Naive thymus-derived CD4-positive, alpha-beta T cell (primary cell): Measurements from ENCODE around the gene OSBP2. TPM values are rescaled to one million over a fixed set of nuclear protein-coding genes. Genes with fewer than 3 reads are reported as not detected.
"Not testable (repeated sequence)": the region's sequence is repeated elsewhere in the genome, so short reads cannot be mapped to it uniquely, and the experiment has no call there.

Source experiments
- ATAC-seq: fragments of 150-1000 bp; cut with Tn5 transposase; 2 replicates; pipeline ENCODE4 v1.10.0; 2021; ENCODE audit warnings: mild to moderate bottlenecking, moderate library complexity
- CTCF ChIA-PET: fragments of 350-600 bp; sonication (Branson Sonifier 250); formaldehyde crosslinking; loops from one replicate; lab custom pipeline; 2021; ENCODE audit warnings: antibody characterized with exemption; lab: Charles Lee
- POLR2A ChIA-PET: fragments of 350-600 bp; sonication (Branson Sonifier 250); formaldehyde crosslinking; loops from one replicate; lab custom pipeline; 2021; ENCODE audit warnings: antibody characterized with exemption, inconsistent platforms; lab: Charles Lee
- DNase-seq, 9 donors: peaks; one replicate each; pipeline versions ENCODE4 v3.0.0 to v3.0.0-alpha.2; 2020 to 2022; ENCODE audit warnings: mixed read lengths in 1 of 9
- H3K27ac ChIP-seq: one replicate; pipeline ENCODE4 v1.7.0; 2013; ENCODE audit warnings: mild to moderate bottlenecking, low read depth, low read length, moderate library complexity
- H3K27me3 ChIP-seq, 2 donors: one replicate each; pipeline ENCODE4 v1.7.0; 2013; ENCODE audit warnings: low read length in 2 of 2, mild to moderate bottlenecking in 2 of 2, moderate library complexity in 2 of 2; ENCODE audit not compliant: control insufficient read depth in 2 of 2, insufficient read depth in 2 of 2
- H3K36me3 ChIP-seq, 3 experiments: 1 replicate in 2 of 3; 2 replicates in 1 of 3; pipeline ENCODE4 v1.7.0; 2013; ENCODE audit warnings: low read length in 3 of 3, mild to moderate bottlenecking in 3 of 3, moderate library complexity in 1 of 3; ENCODE audit not compliant: insufficient read depth in 3 of 3, control insufficient read depth in 2 of 3
- H3K4me1 ChIP-seq, 2 donors: one replicate each; pipeline ENCODE4 v1.7.0; 2013; ENCODE audit warnings: low read length in 2 of 2, mild to moderate bottlenecking in 2 of 2, moderate library complexity in 1 of 2; ENCODE audit not compliant: control insufficient read depth in 2 of 2, insufficient read depth in 2 of 2
- H3K4me3 ChIP-seq: 2 replicates; pipeline ENCODE4 v1.7.0; 2013; ENCODE audit warnings: mild to moderate bottlenecking, low read length
- H3K9me3 ChIP-seq, 3 experiments: 1 replicate in 2 of 3; 2 replicates in 1 of 3; pipeline ENCODE4 v1.7.0; 2013; ENCODE audit warnings: low read length in 3 of 3; ENCODE audit not compliant: control insufficient read depth in 2 of 3
- H3K27ac Mint-ChIP-seq, 9 donors: one replicate each; pipeline ENCODE4 v1.8.0; 2020 to 2022; ENCODE audit warnings: mixed read lengths in 9 of 9, mild to moderate bottlenecking in 8 of 9, moderate library complexity in 5 of 9, inconsistent platforms in 2 of 9
- H3K27me3 Mint-ChIP-seq, 5 donors: one replicate each; pipeline ENCODE4 v1.8.0; 2021 to 2022; ENCODE audit warnings: mixed read lengths in 5 of 5, mild to moderate bottlenecking in 1 of 5
- H3K36me3 Mint-ChIP-seq, 5 donors: one replicate each; pipeline ENCODE4 v1.8.0; 2020 to 2022; ENCODE audit warnings: mixed read lengths in 5 of 5, mild to moderate bottlenecking in 3 of 5, inconsistent platforms in 1 of 5
- H3K4me1 Mint-ChIP-seq, 7 donors: one replicate each; pipeline ENCODE4 v1.8.0; 2020 to 2022; ENCODE audit warnings: mixed read lengths in 7 of 7, mild to moderate bottlenecking in 3 of 7, inconsistent platforms in 1 of 7
- H3K4me3 Mint-ChIP-seq, 10 donors: one replicate each; pipeline ENCODE4 v1.8.0; 2020 to 2022; ENCODE audit warnings: mild to moderate bottlenecking in 10 of 10, mixed read lengths in 10 of 10, moderate library complexity in 6 of 10, inconsistent platforms in 2 of 10
- H3K9me3 Mint-ChIP-seq, 11 donors: one replicate each; pipeline ENCODE4 v1.8.0; 2020 to 2022; ENCODE audit warnings: mixed read lengths in 11 of 11, mild to moderate bottlenecking in 4 of 11, inconsistent platforms in 1 of 11, moderate library complexity in 1 of 11
- intact Hi-C, 2 donors: fragments of 100-400 bp; cut with micrococcal nuclease; formaldehyde crosslinking; loops; one replicate each; pipeline ENCODE4 v1.15.1; 2023
- polyA plus RNA-seq, 2 donors: library from polyadenylated mRNA; unstranded; fragments of 300-500 nt; fragmentation: Illumina TruSeq; gene quantifications; one replicate each; pipeline ENCODE4 v1.2.3, GENCODE V29; 2021
- total RNA-seq, 6 experiments: library from RNA in 5 of 6; stranded (reverse) in 5 of 6; gene quantifications; 1 replicate in 5 of 6; 2 replicates in 1 of 6; pipeline ENCODE4 v1.2.3 and lab custom pipeline; 2021 to 2026

OSBP2 gene
- total and polyA plus RNA-seq, 7 experiments from 2014 or later: 0.37 to 2.7 (median 1.8) TPM

- Mint-ChIP-seq H3K27ac (no peak overlapping the region), H3K27me3 (peaks cover 0 to 4% (median 0%) of the 10 kb centered on the region in 5 donors), H3K4me1 (peaks cover 0 to 6% (median 0%) of the 10 kb centered on the region in 7 donors), H3K4me3 (no peak overlapping the region), H3K9me3 (peaks cover 0 to 4% (median 0%) of the 10 kb centered on the region in 11 donors), H3K36me3 (peaks cover 0 to 4% (median 0%) of the 10 kb centered on the region in 5 donors)
- H3K4me1 ChIP-seq: no peaks in the 10 kb centered on the region
- H3K9me3 ChIP-seq: no peaks in the 10 kb centered on the region
- no peaks in the 10 kb centered on the region for H3K36me3 ChIP-seq
- ATAC-seq (no peak), DNase-seq (no peak)
- no peak overlapping the region for H3K27ac ChIP-seq
- intact Hi-C loops: no loop called here
- no peak overlapping the region for H3K4me3 ChIP-seq
- POLR2A ChIA-PET: no interaction called here
- H3K27me3 ChIP-seq: no peaks in the 10 kb centered on the region
- CTCF ChIA-PET: no interaction called here
Measured at GRCh38 chr22:30732426-30732825, 37.8 kb downstream of the OSBP2 start.

GRCh38 chr22:30733181-30733631 is 38.5 kb downstream of the OSBP2 start:
- POLR2A ChIA-PET: no interaction called here

GRCh38 chr22:30740007-30740406 is 45.3 kb downstream of the OSBP2 start:
- H3K9me3 ChIP-seq, H3K36me3 ChIP-seq, H3K36me3 Mint-ChIP-seq, H3K4me3 ChIP-seq, H3K27me3 ChIP-seq, ATAC-seq, H3K9me3 Mint-ChIP-seq, POLR2A ChIA-PET, H3K27ac ChIP-seq, H3K4me1 ChIP-seq, H3K27me3 Mint-ChIP-seq, DNase-seq, CTCF ChIA-PET: not testable (repeated sequence)
- peak overlapping the region in 1 of 9 donors; percentile 88 for H3K27ac Mint-ChIP-seq
- intact Hi-C loops: loop anchor here in 1 of 2 donors (5.0 kb wide), 2 partner anchors 33 to 108 kb away; no protein-coding TSS in a partner anchor
- peak overlapping the region in 1 of 10 donors; percentile 34 for H3K4me3 Mint-ChIP-seq
- peaks cover 0 to 51% (median 0%) of the 10 kb centered on the region in 7 donors for H3K4me1 Mint-ChIP-seq

More at GRCh38 chr22:30733181-30733631, 38.5 kb downstream of the OSBP2 start:
- ATAC-seq: no peak
- Histone ChIP-seq H3K4me1 (no peaks in the 10 kb centered on the region), H3K27me3 (no peaks in the 10 kb centered on the region), H3K9me3 (no peaks in the 10 kb centered on the region), H3K36me3 (no peaks in the 10 kb centered on the region), H3K27ac (no peak overlapping the region), H3K4me3 (no peak overlapping the region)
- intact Hi-C loops: no loop called here
- peaks cover 0 to 5% (median 0%) of the 10 kb centered on the region in 5 donors for H3K36me3 Mint-ChIP-seq
- DNase-seq: no peak
- peaks cover 0 to 4% (median 0%) of the 10 kb centered on the region in 5 donors for H3K27me3 Mint-ChIP-seq
- CTCF ChIA-PET: no interaction called here
- H3K4me3 Mint-ChIP-seq: no peak overlapping the region
- H3K27ac Mint-ChIP-seq: peak overlapping the region in 1 of 9 donors; percentile 62
- peaks cover 0 to 4% (median 0%) of the 10 kb centered on the region in 11 donors for H3K9me3 Mint-ChIP-seq
- H3K4me1 Mint-ChIP-seq: peaks cover 0 to 6% (median 0%) of the 10 kb centered on the region in 7 donors

- H3K4me1 ChIP-seq, POLR2A ChIA-PET, H3K27ac ChIP-seq, H3K4me3 ChIP-seq, H3K27me3 ChIP-seq, H3K36me3 Mint-ChIP-seq, ATAC-seq, H3K36me3 ChIP-seq, H3K9me3 ChIP-seq, H3K9me3 Mint-ChIP-seq, CTCF ChIA-PET, H3K27me3 Mint-ChIP-seq: not testable (repeated sequence)
- H3K4me1 Mint-ChIP-seq: peaks cover 0 to 53% (median 0%) of the 10 kb centered on the region in 7 donors
- H3K27ac Mint-ChIP-seq: peak overlapping the region in 1 of 9 donors; percentile 88
- peak in 1 of 9 donors; percentile 51 for DNase-seq
- H3K4me3 Mint-ChIP-seq: peak overlapping the region in 1 of 10 donors; percentile 38
- intact Hi-C loops: loop anchor here in 1 of 2 donors (5.0 kb wide), 2 partner anchors 33 to 108 kb away; no protein-coding TSS in a partner anchor
Measured at GRCh38 chr22:30740511-30740910, 45.8 kb downstream of the OSBP2 start.

- intact Hi-C loops: loop anchor here in 1 of 2 donors (5.0 kb wide), 2 partner anchors 35 to 110 kb away; no protein-coding TSS in a partner anchor
- H3K27ac Mint-ChIP-seq: peak overlapping the region in 1 of 9 donors; percentile 89
- CTCF ChIA-PET: no interaction called here
- no peak for DNase-seq
- H3K4me1 Mint-ChIP-seq: peaks cover 0 to 67% (median 0%) of the 10 kb centered on the region in 7 donors
- H3K9me3 Mint-ChIP-seq: no peaks in the 10 kb centered on the region
- Histone ChIP-seq H3K27me3 (no peaks in the 10 kb centered on the region), H3K36me3 (no peaks in the 10 kb centered on the region), H3K4me1 (no peaks in the 10 kb centered on the region), H3K9me3 (no peaks in the 10 kb centered on the region), H3K4me3 (no peak overlapping the region), H3K27ac (no peak overlapping the region)
- POLR2A ChIA-PET: no interaction called here
- no peak for ATAC-seq
- H3K27me3 Mint-ChIP-seq: no peaks in the 10 kb centered on the region
- H3K4me3 Mint-ChIP-seq: peak overlapping the region in 1 of 10 donors; percentile 27
- H3K36me3 Mint-ChIP-seq: peaks cover 0 to 4% (median 0%) of the 10 kb centered on the region in 5 donors
Measured at GRCh38 chr22:30742291-30743256, 47.9 kb downstream of the OSBP2 start.

- ChIA-PET CTCF (interaction anchor here (0.6 kb wide), 1 partner anchor 51 kb away, joined by 3 read pairs; no protein-coding TSS in a partner anchor), POLR2A (no interaction called here)
- Mint-ChIP-seq H3K4me3 (peak overlapping the region in 2 of 10 donors; percentile 24 to 47), H3K27ac (peak overlapping the region in 1 of 9 donors; percentile 89), H3K4me1 (peaks cover 0 to 68% (median 0%) of the 10 kb centered on the region in 7 donors), H3K9me3 (no peaks in the 10 kb centered on the region), H3K36me3 (peaks cover 0 to 2% (median 0%) of the 10 kb centered on the region in 5 donors), H3K27me3 (no peaks in the 10 kb centered on the region)
- Histone ChIP-seq H3K9me3 (no peaks in the 10 kb centered on the region), H3K27me3 (no peaks in the 10 kb centered on the region), H3K4me3 (no peak overlapping the region), H3K4me1 (no peaks in the 10 kb centered on the region), H3K36me3 (no peaks in the 10 kb centered on the region), H3K27ac (no peak overlapping the region)
- ATAC-seq: no peak
- no peak for DNase-seq
- intact Hi-C loops: loop anchor here in 1 of 2 donors (5.0 kb wide), 2 partner anchors 36 to 111 kb away; no protein-coding TSS in a partner anchor
Measured at GRCh38 chr22:30743257-30744020, 48.8 kb downstream of the OSBP2 start.
